HEK293 (cell line): ENCODE results near the gene DCT.

Source experiments
- CTCF ChIA-PET: fragments of 350-600 bp; formaldehyde crosslinking; extraction: SDS; loops from one replicate; lab custom pipeline; 2021; ENCODE audit warnings: antibody characterized with exemption; lab: Yijun Ruan, JAX
- POLR2A ChIA-PET: fragments of 300-600 bp; formaldehyde crosslinking; extraction: SDS; loops from one replicate; lab custom pipeline; 2020; ENCODE audit warnings: antibody characterized with exemption, inconsistent platforms; lab: Yijun Ruan, JAX
- H3K27ac ChIP-seq: fragments of 200-500 bp; sonication (Bioruptor generic); 2 replicates; pipeline ENCODE4 v1.5.1; 2014; ENCODE audit warnings: low read depth, low read length, control low read depth, inconsistent platforms; ENCODE audit errors: extremely low read depth
- H3K36me3 ChIP-seq, 2 experiments: fragments of 200-500 bp in 1 of 2; sonication (Bioruptor generic) in 1 of 2; 1 replicate in 1 of 2; 2 replicates in 1 of 2; pipeline ENCODE4 v1.5.1; 2014 to 2017; ENCODE audit warnings: inconsistent platforms in 2 of 2, low read length in 2 of 2; ENCODE audit not compliant: control insufficient read depth in 2 of 2, insufficient read depth in 1 of 2
- H3K4me1 ChIP-seq: fragments of 200-500 bp; sonication (Bioruptor generic); 2 replicates; pipeline ENCODE4 v1.5.1; 2014; ENCODE audit warnings: mild to moderate bottlenecking, low read length, inconsistent platforms; ENCODE audit not compliant: control insufficient read depth, insufficient read depth
- H3K4me3 ChIP-seq: 2 replicates; pipeline ENCODE4 v1.5.1; 2011; ENCODE audit warnings: low read depth, mild to moderate bottlenecking, control low read depth, low read length, moderate library complexity
- H3K9me3 ChIP-seq: fragments of 200-500 bp; sonication (Bioruptor generic); 2 replicates; pipeline ENCODE4 v1.5.1; 2014; ENCODE audit warnings: low read depth, low read length, inconsistent platforms; ENCODE audit not compliant: control insufficient read depth, insufficient read depth
- OSR2 ChIP-seq: fragments of 450-650 bp; formaldehyde crosslinking; IDR thresholded peaks from 2 replicates; pipeline ENCODE4 v1.5.1; 2016; ENCODE audit warnings: missing biosample characterization, missing genetic modification characterization
- TCF7L2 ChIP-seq: IDR thresholded peaks from 2 replicates; pipeline ENCODE4 v1.6.1; 2011; ENCODE audit warnings: low read depth, mild to moderate bottlenecking, inconsistent platforms, low read length, moderate library complexity, borderline replicate concordance
- TRIM28 ChIP-seq: IDR thresholded peaks from 2 replicates; pipeline ENCODE4 v1.6.1; 2011; ENCODE audit warnings: low read length, control low read depth, borderline replicate concordance
- ZBTB11 ChIP-seq: fragments of 450-650 bp; formaldehyde crosslinking; conservative IDR thresholded peaks from 2 replicates; pipeline ENCODE4 v1.5.1; 2016; ENCODE audit warnings: low read depth, missing biosample characterization, missing genetic modification characterization
- ZBTB44 ChIP-seq: fragments of 450-650 bp; IDR thresholded peaks from 2 replicates; pipeline ENCODE4 v1.5.1; 2018; ENCODE audit warnings: missing biosample characterization, mild to moderate bottlenecking, missing genetic modification characterization
- ZBTB8A ChIP-seq: fragments of 450-650 bp; formaldehyde crosslinking; IDR thresholded peaks from 2 replicates; pipeline ENCODE4 v1.5.1; 2016; ENCODE audit warnings: missing biosample characterization, missing genetic modification characterization
- ZFHX2 ChIP-seq: fragments of 450-650 bp; formaldehyde crosslinking; conservative IDR thresholded peaks from 2 replicates; pipeline ENCODE4 v1.5.1; 2016; ENCODE audit warnings: missing biosample characterization, missing genetic modification characterization
- ZIC2 ChIP-seq: fragments of 450-650 bp; formaldehyde crosslinking; IDR thresholded peaks from 2 replicates; pipeline ENCODE4 v1.5.1; 2016; ENCODE audit warnings: missing biosample characterization, missing genetic modification characterization
- ZNF174 ChIP-seq: fragments of 450-650 bp; formaldehyde crosslinking; IDR thresholded peaks from 2 replicates; pipeline ENCODE4 v1.5.0; 2017; ENCODE audit warnings: missing biosample characterization, mild to moderate bottlenecking, missing genetic modification characterization
- ZNF248 ChIP-seq: fragments of 450-650 bp; formaldehyde crosslinking; IDR thresholded peaks from 2 replicates; pipeline ENCODE4 v1.5.1; 2017; ENCODE audit warnings: missing biosample characterization, missing genetic modification characterization
- ZNF311 ChIP-seq: fragments of 450-650 bp; formaldehyde crosslinking; IDR thresholded peaks from 2 replicates; pipeline ENCODE4 v1.5.1; 2017; ENCODE audit warnings: missing biosample characterization, missing genetic modification characterization, borderline replicate concordance
- ZNF37A ChIP-seq: fragments of 450-650 bp; IDR thresholded peaks from 2 replicates; pipeline ENCODE4 v1.5.1; 2018; ENCODE audit warnings: missing biosample characterization, missing genetic modification characterization
- ZNF433 ChIP-seq: fragments of 450-650 bp; formaldehyde crosslinking; IDR thresholded peaks from 2 replicates; pipeline ENCODE4 v1.5.1; 2016; ENCODE audit warnings: missing biosample characterization, missing genetic modification characterization, low read depth
- ZNF521 ChIP-seq: fragments of 450-650 bp; formaldehyde crosslinking; IDR thresholded peaks from 2 replicates; pipeline ENCODE4 v1.5.1; 2017; ENCODE audit warnings: missing biosample characterization, mild to moderate bottlenecking, missing genetic modification characterization
- ZNF529 ChIP-seq: fragments of 450-650 bp; formaldehyde crosslinking; IDR thresholded peaks from 2 replicates; pipeline ENCODE4 v1.5.1; 2017; ENCODE audit warnings: missing genetic modification characterization, missing biosample characterization; ENCODE audit not compliant: insufficient replicate concordance
- ZNF621 ChIP-seq: fragments of 450-650 bp; formaldehyde crosslinking; IDR thresholded peaks from 2 replicates; pipeline ENCODE4 v1.5.1; 2017; ENCODE audit warnings: missing biosample characterization, missing genetic modification characterization
- ZNF654 ChIP-seq: fragments of 450-650 bp; formaldehyde crosslinking; IDR thresholded peaks from 2 replicates; pipeline ENCODE4 v1.5.1; 2016; ENCODE audit warnings: low read depth, missing biosample characterization, missing genetic modification characterization
- ZNF660 ChIP-seq: fragments of 450-650 bp; IDR thresholded peaks from 2 replicates; pipeline ENCODE4 v1.5.1; 2018; ENCODE audit warnings: missing biosample characterization, mild to moderate bottlenecking, missing genetic modification characterization
- ZSCAN30 ChIP-seq: fragments of 450-650 bp; IDR thresholded peaks from 2 replicates; pipeline ENCODE4 v1.5.1; 2018; ENCODE audit warnings: missing biosample characterization, mild to moderate bottlenecking, missing genetic modification characterization, moderate library complexity

DCT gene

GRCh38 chr13:94444826-94445225 is 34.7 kb downstream of the DCT start:
- TF ChIP-seq ZNF521 (tag by site-specific recombination): no peak
- TF ChIP-seq ZNF174 (tag by site-specific recombination): no peak
- no peak for TF ChIP-seq ZBTB11
- no peak for TF ChIP-seq ZNF621 (tag by site-specific recombination)
- ChIA-PET CTCF (no interaction called here), POLR2A (no interaction called here)

GRCh38 chr13:94435604-94436226 is 43.8 kb downstream of the DCT start:
- Histone ChIP-seq H3K27ac (no peak overlapping the region), H3K4me1 (no peaks in the 10 kb centered on the region), H3K4me3 (no peak overlapping the region), H3K36me3 (no peaks in the 10 kb centered on the region), H3K9me3 (no peaks in the 10 kb centered on the region)
- POLR2A ChIA-PET: interaction anchor here (1.0 kb wide), 1 partner anchor 182 kb away, joined by 5 read pairs; no protein-coding TSS in a partner anchor
- CTCF ChIA-PET: interaction anchor here (0.6 to 10.2 kb wide), 23 partner anchors 10 to 968 kb away, joined by 3 to 170 read pairs (median 3); no protein-coding TSS in a partner anchor
- TF ChIP-seq ZNF660 (tag by site-specific recombination) (peak; percentile 87), ZNF654 (tag by site-specific recombination) (peak; percentile 74), ZSCAN30 (tag by site-specific recombination) (0 out of 2 replicates have a peak, but pooled peaks have one; percentile 8), ZNF433 (tag by site-specific recombination) (no peak), ZNF248 (tag by site-specific recombination) (no peak), ZFHX2 (tag by site-specific recombination) (no peak), ZNF311 (tag by site-specific recombination) (no peak), ZNF37A (tag by site-specific recombination) (no peak), ZBTB8A (tag by site-specific recombination) (no peak)

More at GRCh38 chr13:94444826-94445225, 34.7 kb downstream of the DCT start:
- H3K4me1 ChIP-seq: no peaks in the 10 kb centered on the region
- no peak overlapping the region for H3K4me3 ChIP-seq
- no peaks in the 10 kb centered on the region for H3K9me3 ChIP-seq
- no peaks in the 10 kb centered on the region for H3K36me3 ChIP-seq
- no peak overlapping the region for H3K27ac ChIP-seq

- Histone ChIP-seq H3K4me3 (no peak overlapping the region), H3K27ac (no peak overlapping the region), H3K4me1 (no peaks in the 10 kb centered on the region), H3K9me3 (no peaks in the 10 kb centered on the region), H3K36me3 (no peaks in the 10 kb centered on the region)
- TF ChIP-seq OSR2 (tag by site-specific recombination) (peak; percentile 34; the same call in 1 of the 2 replicates), ZBTB44 (0 out of 2 replicates have a peak, but pooled peaks have one; percentile 34), ZIC2 (tag by site-specific recombination) (peak; percentile 70), TCF7L2 (peak; percentile 81), ZNF529 (no peak), TRIM28 (peak; percentile 99)
- CTCF ChIA-PET: interaction anchor here (1.3 to 10.2 kb wide), 3 partner anchors 16 to 184 kb away, joined by 4 to 170 read pairs (median 4); no protein-coding TSS in a partner anchor
- POLR2A ChIA-PET: no interaction called here
These were observed 46.2 kb downstream of the DCT start for GRCh38 chr13:94433055-94433961.
